Smooth muscle cell (in vitro differentiated cells): Measurements from ENCODE around the gene SMIM28. TPM values are rescaled to one million over a fixed set of nuclear protein-coding genes. Genes with fewer than 3 reads are reported as not detected.
"Not testable (repeated sequence)": the region's sequence is repeated elsewhere in the genome, so short reads cannot be mapped to it uniquely, and the experiment has no call there.

Experiments
- DNase-seq: peaks from one replicate; lab custom pipeline; 2025; ENCODE audit not compliant: unreplicated experiment; lab: John Stamatoyannopoulos, UW
- H2AFZ ChIP-seq: fragments of 200-600 bp; sonication (generic); 2 replicates; pipeline ENCODE4 v1.6.0; 2016; ENCODE audit warnings: antibody characterized with exemption, low read depth, mild to moderate bottlenecking
- H3F3A ChIP-seq: fragments of 200-600 bp; sonication (generic); 2 replicates; pipeline ENCODE4 v1.6.0; 2017; ENCODE audit warnings: antibody characterized with exemption, low read depth
- H3K27ac ChIP-seq: fragments of 200-600 bp; sonication (generic); 2 replicates; pipeline ENCODE4 v1.5.1; 2016; ENCODE audit warnings: low read depth, mild to moderate bottlenecking
- H3K27me3 ChIP-seq: fragments of 200-600 bp; sonication (generic); 2 replicates; pipeline ENCODE4 v1.6.1; 2016; ENCODE audit warnings: low read depth, mild to moderate bottlenecking
- H3K36me3 ChIP-seq: fragments of 200-600 bp; sonication (generic); 2 replicates; pipeline ENCODE4 v1.5.1; 2016; ENCODE audit warnings: low read depth
- H3K4me1 ChIP-seq: fragments of 200-600 bp; sonication (generic); 2 replicates; pipeline ENCODE4 v1.5.1; 2016; ENCODE audit warnings: low read depth
- H3K4me2 ChIP-seq: fragments of 200-600 bp; sonication (generic); 2 replicates; pipeline ENCODE4 v1.6.0; 2016; ENCODE audit warnings: mild to moderate bottlenecking
- H3K4me3 ChIP-seq: fragments of 200-600 bp; sonication (generic); 2 replicates; pipeline ENCODE4 v1.5.1; 2016; ENCODE audit warnings: mild to moderate bottlenecking
- H3K79me2 ChIP-seq: fragments of 200-600 bp; sonication (generic); 2 replicates; pipeline ENCODE4 v1.6.0; 2016; ENCODE audit warnings: low read depth, mild to moderate bottlenecking
- H3K9ac ChIP-seq: fragments of 200-600 bp; sonication (generic); 2 replicates; pipeline ENCODE4 v1.6.0; 2016; ENCODE audit warnings: low read depth
- H3K9me3 ChIP-seq: fragments of 200-600 bp; sonication (generic); replicated peaks from 2 replicates; pipeline ENCODE4 v1.5.1; 2016; ENCODE audit warnings: low read depth
- H4K20me1 ChIP-seq: fragments of 200-600 bp; sonication (generic); 2 replicates; pipeline ENCODE4 v1.6.0; 2016; ENCODE audit warnings: low read depth
- WGBS: methylation state at CpG from one replicate; pipeline ENCODE4 v1.1.7; 2016; ENCODE audit warnings: low lambda C conversion rate; 5-methylcytosine and 5-hydroxymethylcytosine counted together
- polyA plus RNA-seq: library from polyadenylated mRNA; unstranded; fragments of >200 nt; fragmentation: Nextera tagmentation; extraction: Ambion mirVana; gene quantifications from 2 replicates; pipeline ENCODE4 v1.2.1, GENCODE V29; 2016
- total RNA-seq: library from RNA; depleted of rRNA; stranded (reverse); fragments of >200 nt; gene quantifications from 2 replicates; pipeline ENCODE4 v1.2.3, GENCODE V29; 2014
- TF ChIP-seq, protein P1 (sequence below): fragments of 200-600 bp; sonication (generic); IDR thresholded peaks from 2 replicates; pipeline ENCODE4 v1.5.1; 2017; ENCODE audit warnings: borderline replicate concordance, mild to moderate bottlenecking, antibody characterized with exemption; ENCODE audit not compliant: insufficient read depth, poor library complexity, severe bottlenecking

The SMIM28 gene
- total and polyA plus RNA-seq, 2 experiments from 2014 or later: not detected

DNA sequence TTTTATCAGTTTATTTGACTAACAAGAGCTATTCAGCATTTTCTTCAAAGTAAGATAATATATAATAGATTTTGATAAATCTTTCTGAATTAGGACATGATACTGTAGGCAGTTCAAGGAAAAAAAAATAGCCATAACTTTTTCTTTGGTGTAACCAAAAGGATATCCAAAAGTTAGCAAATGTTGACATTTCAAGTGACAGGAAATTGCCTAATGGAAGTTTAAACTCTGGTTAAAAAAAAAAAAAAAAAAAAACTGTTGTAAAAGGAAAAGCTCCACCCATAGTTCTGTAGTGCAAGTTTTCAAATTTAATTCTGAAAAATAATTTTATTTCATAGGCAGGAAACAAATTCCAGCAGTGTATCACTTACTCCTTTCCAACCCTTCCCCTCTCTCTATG, 45.2 kb downstream of the SMIM28 start:
- Histone ChIP-seq H3K9ac (no peak overlapping the region), H3F3A (no peaks in the 10 kb centered on the region), H3K4me3 (no peak overlapping the region), H3K27me3 (no peaks in the 10 kb centered on the region), H3K4me2 (no peak overlapping the region), H4K20me1 (no peaks in the 10 kb centered on the region), H3K27ac (no peak overlapping the region), H3K79me2 (no peaks in the 10 kb centered on the region), H3K9me3 (no peaks in the 10 kb centered on the region), H2AFZ (no peak overlapping the region), H3K36me3 (peaks cover 5% of the 10 kb centered on the region), H3K4me1 (no peaks in the 10 kb centered on the region)
- DNase-seq: no peak
- TF ChIP-seq, protein P1, sequence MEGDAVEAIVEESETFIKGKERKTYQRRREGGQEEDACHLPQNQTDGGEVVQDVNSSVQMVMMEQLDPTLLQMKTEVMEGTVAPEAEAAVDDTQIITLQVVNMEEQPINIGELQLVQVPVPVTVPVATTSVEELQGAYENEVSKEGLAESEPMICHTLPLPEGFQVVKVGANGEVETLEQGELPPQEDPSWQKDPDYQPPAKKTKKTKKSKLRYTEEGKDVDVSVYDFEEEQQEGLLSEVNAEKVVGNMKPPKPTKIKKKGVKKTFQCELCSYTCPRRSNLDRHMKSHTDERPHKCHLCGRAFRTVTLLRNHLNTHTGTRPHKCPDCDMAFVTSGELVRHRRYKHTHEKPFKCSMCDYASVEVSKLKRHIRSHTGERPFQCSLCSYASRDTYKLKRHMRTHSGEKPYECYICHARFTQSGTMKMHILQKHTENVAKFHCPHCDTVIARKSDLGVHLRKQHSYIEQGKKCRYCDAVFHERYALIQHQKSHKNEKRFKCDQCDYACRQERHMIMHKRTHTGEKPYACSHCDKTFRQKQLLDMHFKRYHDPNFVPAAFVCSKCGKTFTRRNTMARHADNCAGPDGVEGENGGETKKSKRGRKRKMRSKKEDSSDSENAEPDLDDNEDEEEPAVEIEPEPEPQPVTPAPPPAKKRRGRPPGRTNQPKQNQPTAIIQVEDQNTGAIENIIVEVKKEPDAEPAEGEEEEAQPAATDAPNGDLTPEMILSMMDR: no peak

DNA sequence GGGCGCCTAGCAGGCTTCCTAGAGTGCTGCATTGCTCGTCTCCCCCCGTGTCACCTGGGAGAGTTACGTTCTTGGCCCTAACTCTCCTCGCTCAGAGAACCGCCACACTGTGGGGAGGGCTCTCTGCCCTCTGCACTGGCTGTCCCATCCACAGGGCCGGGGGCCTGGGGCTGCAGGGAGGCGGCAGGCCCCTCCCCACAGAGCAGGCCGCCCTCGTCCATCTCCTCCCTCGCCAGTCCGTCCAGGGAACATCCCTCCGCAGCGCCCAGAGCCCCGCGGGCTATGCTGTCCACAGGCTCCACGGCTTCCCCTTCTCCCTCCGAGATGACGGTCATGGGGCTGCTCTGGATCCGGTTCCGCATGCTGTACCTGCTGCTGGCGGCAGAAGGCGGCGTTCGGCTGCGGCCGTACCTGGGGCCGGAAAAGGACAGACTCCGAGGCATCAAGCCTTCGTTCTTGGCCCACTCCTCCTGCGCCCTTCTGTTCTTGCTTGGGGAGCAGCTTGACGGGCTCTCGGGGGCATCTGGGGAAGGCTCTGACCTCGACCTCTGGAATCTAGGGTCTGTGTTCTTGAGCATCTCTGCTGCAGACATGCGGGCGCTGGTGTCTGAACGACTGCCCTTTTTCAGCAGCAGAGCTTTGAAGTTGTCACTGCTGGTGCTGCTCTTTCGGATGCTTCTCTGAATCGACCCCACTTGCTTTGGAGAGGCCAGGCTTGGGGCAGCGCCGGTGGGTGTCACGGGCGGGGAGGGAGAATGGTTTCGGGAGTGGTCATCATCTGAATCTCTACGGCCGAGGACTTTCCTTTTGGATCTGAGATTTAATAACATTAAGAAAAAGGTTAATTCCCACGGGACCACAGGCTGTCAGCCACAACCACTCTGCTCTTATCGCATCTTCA, 46.5 kb downstream of the SMIM28 start:
- Histone ChIP-seq H3K79me2 (no peaks in the 10 kb centered on the region), H3K27ac (no peak overlapping the region), H3K36me3 (peaks cover 5% of the 10 kb centered on the region), H3F3A (no peaks in the 10 kb centered on the region), H3K9me3 (no peaks in the 10 kb centered on the region), H2AFZ (no peak overlapping the region), H3K9ac (no peak overlapping the region), H3K27me3 (no peaks in the 10 kb centered on the region), H4K20me1 (no peaks in the 10 kb centered on the region), H3K4me1 (no peaks in the 10 kb centered on the region), H3K4me3 (no peak overlapping the region), H3K4me2 (no peak overlapping the region)
- WGBS: 97% methylated on average over 48 of the region's 48 CpGs
- DNase-seq: no peak
- TF ChIP-seq, protein P1: no peak

DNA sequence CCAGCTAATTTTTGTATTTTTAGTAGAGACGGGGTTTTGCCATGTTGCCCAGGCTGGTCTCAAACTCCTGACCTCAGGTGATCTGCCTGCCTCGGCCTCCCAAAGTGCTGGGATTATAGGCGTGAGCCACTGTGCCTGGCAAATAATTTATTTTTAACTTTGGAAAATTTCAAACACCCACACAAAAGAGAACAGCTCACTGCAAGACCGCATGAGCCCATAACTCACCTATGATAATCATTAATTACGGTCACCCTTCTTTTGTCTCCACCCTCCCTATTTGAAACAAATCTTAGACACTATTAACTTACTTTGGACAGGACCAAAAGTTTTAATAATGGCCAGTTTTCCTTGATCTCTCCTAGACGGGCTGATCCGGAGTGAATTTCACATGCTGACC, 47.6 kb downstream of the SMIM28 start:
- not testable (repeated sequence) for H3F3A ChIP-seq, H3K36me3 ChIP-seq, DNase-seq, H3K79me2 ChIP-seq, H3K27ac ChIP-seq, H3K4me3 ChIP-seq, H3K9ac ChIP-seq, H3K9me3 ChIP-seq, H3K4me1 ChIP-seq, H3K27me3 ChIP-seq, H4K20me1 ChIP-seq, H2AFZ ChIP-seq, H3K4me2 ChIP-seq
- WGBS: 94% methylated on average over 7 of the region's 7 CpGs

DNA sequence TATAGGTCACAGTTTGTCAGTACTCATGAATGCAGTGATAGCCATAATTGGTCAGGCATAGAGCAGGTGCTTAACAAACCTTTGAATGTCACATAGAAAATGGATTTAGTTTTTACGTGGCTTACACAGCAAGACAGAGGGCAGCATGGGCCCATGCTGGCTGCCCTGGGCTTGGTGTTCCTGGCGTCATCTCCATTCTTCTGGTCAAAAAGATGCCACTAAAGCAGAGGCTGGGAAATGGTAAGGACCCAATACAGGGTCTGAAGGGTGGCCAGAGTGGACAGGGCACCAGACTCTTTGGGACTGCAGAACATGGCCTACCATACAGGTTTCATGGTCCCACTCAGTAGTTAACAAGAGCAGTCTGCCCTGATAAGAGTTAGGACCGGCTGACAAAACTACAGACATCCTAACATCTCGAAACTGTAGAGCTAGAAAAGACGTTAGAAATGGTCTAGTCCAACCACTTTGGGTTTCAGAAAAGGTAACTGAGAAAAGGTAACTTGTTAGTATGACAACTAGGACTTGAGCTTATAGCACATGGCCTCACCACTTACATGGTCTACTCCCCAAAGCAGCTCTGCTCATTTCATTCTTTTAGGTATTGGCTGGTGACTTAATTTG, 48.9 kb downstream of the SMIM28 start:
- Histone ChIP-seq H3K9ac (no peak overlapping the region), H3K27me3 (no peaks in the 10 kb centered on the region), H2AFZ (no peak overlapping the region), H3K4me3 (no peak overlapping the region), H3F3A (no peaks in the 10 kb centered on the region), H3K79me2 (no peaks in the 10 kb centered on the region), H3K9me3 (no peaks in the 10 kb centered on the region), H3K36me3 (peaks cover 5% of the 10 kb centered on the region), H3K4me2 (no peak overlapping the region), H3K27ac (no peak overlapping the region), H3K4me1 (no peaks in the 10 kb centered on the region), H4K20me1 (no peaks in the 10 kb centered on the region)
- no peak for DNase-seq
- WGBS: 91% methylated on average over 5 of the region's 5 CpGs
- TF ChIP-seq, protein P1: no peak
